Measurements from ENCODE around the gene IRF8. TPM values are rescaled to one million over a fixed set of nuclear protein-coding genes. Genes with fewer than 3 reads are reported as not detected.

Gene IRF8
- total RNA-seq, 1 experiment from 2014 or later = 0.19 TPM

- no peak for TF ChIP-seq EZH2 (IDR thresholded peaks at IDR 0.05; ENCODE audit: borderline replicate concordance, low read depth, low read length, poor library complexity, severe bottlenecking)
- TF ChIP-seq CTCF (conservative IDR thresholded peaks at IDR 0.05; ENCODE audit: low read depth, low read length) = no peak
- DNase-seq (ENCODE audit: low spot score) = no peak
- intact Hi-C loops (cut with micrococcal nuclease; ENCODE audit: unreplicated experiment) = no loop called here
- Histone ChIP-seq H3K27ac (ENCODE audit: low read depth, low read length, poor library complexity, severe bottlenecking) (no peak overlapping the region), H3K36me3 (ENCODE audit: insufficient read depth, low read length, poor library complexity, severe bottlenecking) (no peaks in the 10 kb centered on the region), H3K4me1 (ENCODE audit: insufficient read depth, low read length, poor library complexity, severe bottlenecking) (no peaks in the 10 kb centered on the region), H3K4me3 (ENCODE audit: low read depth, low read length, poor library complexity, severe bottlenecking) (no peak overlapping the region), H3K27me3 (replicated peaks; ENCODE audit: insufficient read depth, low read depth, low read length, poor library complexity) (peaks cover 30% of the 10 kb centered on the region), H3K9me3 (ENCODE audit: low read depth, low read length, poor library complexity, severe bottlenecking) (no peaks in the 10 kb centered on the region)
- no TSS peak for BruUV-seq (replicated peaks)
- ChIA-PET POLR2A (ENCODE audit: low non-redundant PET) (interaction anchor here (0.7 kb wide), 1 partner anchor 166 kb away, joined by 4 read pairs; no protein-coding TSS in a partner anchor), CTCF (no interaction called here)
Measured at GRCh38 chr16:85968041-85968920, 69.3 kb downstream of the IRF8 start.

GRCh38 chr16:85969159-85969558 lies 70.2 kb downstream of the IRF8 start:
- POLR2A ChIA-PET (ENCODE audit: low non-redundant PET) = no interaction called here

GRCh38 chr16:85969591-85969990 lies 70.6 kb downstream of the IRF8 start:
- BruUV-seq (replicated peaks) = no TSS peak
- Histone ChIP-seq H3K9me3 (ENCODE audit: low read depth, low read length, poor library complexity, severe bottlenecking) (no peaks in the 10 kb centered on the region), H3K27me3 (replicated peaks; ENCODE audit: insufficient read depth, low read depth, low read length, poor library complexity) (peaks cover 27% of the 10 kb centered on the region), H3K4me3 (ENCODE audit: low read depth, low read length, poor library complexity, severe bottlenecking) (no peak overlapping the region), H3K27ac (ENCODE audit: low read depth, low read length, poor library complexity, severe bottlenecking) (no peak overlapping the region), H3K4me1 (ENCODE audit: insufficient read depth, low read length, poor library complexity, severe bottlenecking) (no peaks in the 10 kb centered on the region), H3K36me3 (ENCODE audit: insufficient read depth, low read length, poor library complexity, severe bottlenecking) (no peaks in the 10 kb centered on the region)
- intact Hi-C loops (cut with micrococcal nuclease; ENCODE audit: unreplicated experiment) = no loop called here
- DNase-seq (ENCODE audit: low spot score) = no peak
- CTCF ChIA-PET = no interaction called here
- no peak for TF ChIP-seq CTCF (conservative IDR thresholded peaks at IDR 0.05; ENCODE audit: low read depth, low read length)
- TF ChIP-seq EZH2 (IDR thresholded peaks at IDR 0.05; ENCODE audit: borderline replicate concordance, low read depth, low read length, poor library complexity, severe bottlenecking) = no peak
- POLR2A ChIA-PET (ENCODE audit: low non-redundant PET) = no interaction called here

More at GRCh38 chr16:85969159-85969558, 70.2 kb downstream of the IRF8 start:
- no peak for TF ChIP-seq EZH2 (IDR thresholded peaks at IDR 0.05; ENCODE audit: borderline replicate concordance, low read depth, low read length, poor library complexity, severe bottlenecking)
- TF ChIP-seq CTCF (conservative IDR thresholded peaks at IDR 0.05; ENCODE audit: low read depth, low read length) = no peak
- Histone ChIP-seq H3K27ac (ENCODE audit: low read depth, low read length, poor library complexity, severe bottlenecking) (no peak overlapping the region), H3K4me1 (ENCODE audit: insufficient read depth, low read length, poor library complexity, severe bottlenecking) (no peaks in the 10 kb centered on the region), H3K9me3 (ENCODE audit: low read depth, low read length, poor library complexity, severe bottlenecking) (no peaks in the 10 kb centered on the region), H3K4me3 (ENCODE audit: low read depth, low read length, poor library complexity, severe bottlenecking) (no peak overlapping the region), H3K36me3 (ENCODE audit: insufficient read depth, low read length, poor library complexity, severe bottlenecking) (no peaks in the 10 kb centered on the region), H3K27me3 (replicated peaks; ENCODE audit: insufficient read depth, low read depth, low read length, poor library complexity) (peaks cover 27% of the 10 kb centered on the region)
- no TSS peak for BruUV-seq (replicated peaks)
- DNase-seq (ENCODE audit: low spot score) = no peak
- CTCF ChIA-PET = no interaction called here
- intact Hi-C loops (cut with micrococcal nuclease; ENCODE audit: unreplicated experiment) = no loop called here

All from A673 (cell line).